ENCODE measurements around the gene CSNK2A1. TPM values are rescaled to one million over a fixed set of nuclear protein-coding genes. Genes with fewer than 3 reads are reported as not detected.

Gene CSNK2A1
- total RNA-seq, 1 donor from 2014 or later: 160 TPM

DNA sequence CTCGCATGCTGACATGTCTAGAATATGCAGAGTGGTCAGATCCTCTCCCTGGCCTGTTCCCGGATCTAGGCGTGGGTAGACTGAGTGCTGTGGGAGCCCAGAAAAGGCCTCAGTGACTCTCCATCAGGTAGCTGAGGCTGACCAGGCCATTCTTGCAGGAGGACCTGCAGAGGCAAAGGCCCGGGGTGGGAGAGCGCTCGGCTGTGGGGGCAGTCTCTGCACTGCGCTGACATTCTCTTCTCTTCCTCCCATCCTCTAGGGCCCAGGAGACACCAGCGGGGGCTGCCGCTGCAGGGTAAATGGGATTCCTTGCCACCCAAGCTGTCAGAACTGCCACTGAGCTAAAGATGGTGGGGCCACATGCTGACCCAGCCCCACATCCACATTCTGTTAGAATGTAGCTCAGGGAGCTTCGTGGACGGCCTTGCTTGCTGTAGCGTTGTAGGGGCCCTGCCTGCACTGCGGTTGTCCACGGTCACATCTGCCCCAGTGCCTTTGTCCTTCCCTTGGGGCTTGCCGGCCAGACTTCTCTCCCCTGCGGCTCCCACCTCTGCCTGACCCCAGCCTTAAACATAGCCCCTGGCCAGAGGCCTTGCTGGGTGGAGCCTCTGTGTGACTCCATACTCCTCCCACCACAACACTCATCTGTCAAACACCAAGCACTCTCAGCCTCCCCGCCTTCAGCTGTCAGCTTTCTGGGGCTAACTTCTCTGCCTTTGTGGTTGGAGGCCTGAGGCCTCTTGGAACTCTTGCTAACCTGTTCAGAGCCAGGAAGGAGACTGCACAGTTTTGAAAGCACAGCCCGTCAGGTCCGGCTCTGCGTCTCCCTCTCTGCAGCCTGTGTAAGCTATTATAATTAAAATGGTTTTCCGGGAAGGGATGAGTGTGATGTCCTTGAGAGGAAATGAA is 113.2 kb downstream of the CSNK2A1 start:
- no peak for DNase-seq (ENCODE audit: low spot score)

GRCh38 chr20:428658-429200 is 114.9 kb downstream of the CSNK2A1 start:
- DNase-seq (ENCODE audit: low spot score): no peak

GRCh38 chr20:427849-428657 is 115.5 kb downstream of the CSNK2A1 start:
- no peak for DNase-seq (ENCODE audit: low spot score)

- no peak for DNase-seq (ENCODE audit: low spot score)
Measured at GRCh38 chr20:427401-427800, 116.2 kb downstream of the CSNK2A1 start.

DNA sequence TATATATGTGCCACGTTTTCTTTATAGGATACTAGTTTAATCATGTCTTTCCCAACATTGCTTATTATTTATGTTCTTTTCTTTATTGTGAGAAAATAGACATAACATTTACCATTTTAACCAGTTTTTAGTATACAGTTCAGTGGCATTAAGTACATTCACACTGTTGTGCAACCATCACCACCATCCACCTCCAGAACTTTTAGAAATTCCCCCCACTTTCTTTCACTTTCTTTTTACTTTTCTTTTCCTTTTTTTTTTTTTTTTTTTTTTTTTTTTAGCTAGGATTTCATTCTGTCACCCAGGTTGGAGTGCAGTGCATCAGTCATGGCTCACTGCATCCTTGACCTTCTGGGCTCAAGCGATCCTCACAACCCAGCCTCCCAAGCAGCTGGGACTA is 117.0 kb downstream of the CSNK2A1 start:
- no peak for DNase-seq (ENCODE audit: low spot score)

Other genes starting within 250 kb of the CSNK2A1 start
- 16.0 TPM for gene ZCCHC3, start 246.2 kb downstream of the CSNK2A1 start, total RNA-seq
- 7.4 TPM for gene SOX12, start 218.2 kb downstream of the CSNK2A1 start, total RNA-seq
- 31.4 TPM for gene NRSN2, start 196.7 kb downstream of the CSNK2A1 start, total RNA-seq
- 28.1 TPM for gene TRIB3, start 163.0 kb downstream of the CSNK2A1 start, total RNA-seq
- gene RBCK1, start 135.5 kb downstream of the CSNK2A1 start, total RNA-seq: 133 TPM
- gene TBC1D20, start 81.3 kb downstream of the CSNK2A1 start, total RNA-seq: 48.6 TPM
- 0.65 TPM for gene TCF15, start 66.5 kb upstream of the CSNK2A1 start, total RNA-seq
- gene SRXN1, start 109.4 kb upstream of the CSNK2A1 start, total RNA-seq: 16.4 TPM
- not detected for gene SCRT2, start 132.0 kb upstream of the CSNK2A1 start, total RNA-seq
- gene SLC52A3, start 224.7 kb upstream of the CSNK2A1 start, total RNA-seq: 19.1 TPM

Measured in ureter (tissue), 1 donor.